T-helper 17 cell (primary cell): ENCODE results near the gene AFF1. TPM values are rescaled to one million over a fixed set of nuclear protein-coding genes. Genes with fewer than 3 reads are reported as not detected.
"Not testable (repeated sequence)": the region's sequence is repeated elsewhere in the genome, so short reads cannot be mapped to it uniquely, and the experiment has no call there.

Experiments
- ATAC-seq: fragments of 150-1000 bp; cut with Tn5 transposase; 2 replicates; pipeline ENCODE4 v1.10.0; 2021; ENCODE audit warnings: mild to moderate bottlenecking, moderate library complexity
- DNase-seq, 3 donors: peaks; one replicate each; pipeline versions ENCODE4 v3.0.0 to v3.0.0-alpha.2; 2020 to 2021
- H3K9me3 ChIP-seq: one replicate; pipeline ENCODE4 v1.7.0; 2013; ENCODE audit warnings: low read length, mild to moderate bottlenecking; ENCODE audit not compliant: control insufficient read depth, poor library complexity, severe bottlenecking
- H3K27ac Mint-ChIP-seq: one replicate; pipeline ENCODE4 v1.8.0; 2022; ENCODE audit warnings: mild to moderate bottlenecking, moderate library complexity, mixed read lengths
- H3K27me3 Mint-ChIP-seq: one replicate; pipeline ENCODE4 v1.8.0; 2022; ENCODE audit warnings: mixed read lengths
- H3K36me3 Mint-ChIP-seq: one replicate; pipeline ENCODE4 v1.8.0; 2022; ENCODE audit warnings: low read depth, mixed read lengths
- H3K4me1 Mint-ChIP-seq: one replicate; pipeline ENCODE4 v1.8.0; 2022; ENCODE audit warnings: mild to moderate bottlenecking, mixed read lengths
- H3K4me3 Mint-ChIP-seq: one replicate; pipeline ENCODE4 v1.8.0; 2022; ENCODE audit warnings: mild to moderate bottlenecking, moderate library complexity, mixed read lengths
- total RNA-seq, 4 donors: library from RNA in 2 of 4; stranded (reverse) in 2 of 4; gene quantifications; one replicate each; pipeline ENCODE4 v1.2.3 and lab custom pipeline; 2022 to 2026

AFF1 gene
- total RNA-seq, 2 donors from 2014 or later: 105 to 121 TPM

DNA sequence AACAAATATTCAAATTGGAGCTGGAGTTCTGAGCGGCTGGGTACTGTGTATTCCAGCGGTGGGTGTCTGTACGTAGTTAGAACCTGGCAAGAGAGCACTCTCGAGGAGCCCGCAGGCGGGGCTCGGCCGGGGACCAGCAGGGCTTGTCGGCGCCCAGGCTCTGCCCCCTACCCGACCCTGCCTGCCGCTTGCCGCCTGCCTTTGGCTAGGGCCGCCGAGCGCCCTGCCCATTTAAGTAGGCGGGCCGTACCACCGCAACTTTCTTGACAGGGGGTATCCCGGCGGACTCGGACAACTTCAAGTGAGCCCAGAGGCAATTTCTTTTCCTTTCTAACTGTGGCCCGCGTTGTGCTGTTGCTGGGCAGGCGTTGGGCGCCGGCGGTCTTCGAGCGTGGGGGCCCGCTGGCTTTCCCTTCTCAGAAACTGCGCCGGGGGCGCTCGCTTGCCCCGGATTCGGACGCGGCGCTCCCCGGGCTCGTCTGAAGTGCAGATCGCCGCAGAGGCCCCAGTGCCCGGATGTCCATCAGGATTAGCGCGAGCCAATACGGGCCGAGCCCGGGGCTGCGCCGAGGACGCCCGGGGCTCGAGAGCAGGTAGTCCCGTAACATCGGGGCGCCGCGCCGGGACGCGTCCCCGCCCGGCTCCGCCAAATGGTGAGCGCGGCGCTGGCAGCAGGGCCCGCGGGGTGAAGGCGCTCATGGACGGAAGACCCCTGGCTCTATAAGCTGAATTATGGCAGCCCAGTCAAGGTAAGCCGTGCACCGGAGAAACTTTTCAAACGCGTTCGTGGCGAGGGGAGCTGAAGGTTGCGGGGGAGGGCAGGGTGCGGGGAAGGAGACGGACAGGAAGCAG, 72.1 kb downstream of the AFF1 start:
- H3K9me3 ChIP-seq: no peaks in the 10 kb centered on the region
- peak; percentile 81 to 89 (median 85) for DNase-seq
- H3K4me1 Mint-ChIP-seq: peaks cover 40% of the 10 kb centered on the region
- no peaks in the 10 kb centered on the region for H3K27me3 Mint-ChIP-seq
- ATAC-seq: peak; percentile 84
- peak overlapping the region; percentile 99 for H3K27ac Mint-ChIP-seq
- peak overlapping the region; percentile 98 for H3K4me3 Mint-ChIP-seq
- no peaks in the 10 kb centered on the region for H3K36me3 Mint-ChIP-seq

- no peaks in the 10 kb centered on the region for H3K9me3 ChIP-seq
- peak overlapping the region; percentile 99 for H3K27ac Mint-ChIP-seq
- peak overlapping the region; percentile 98 for H3K4me3 Mint-ChIP-seq
- ATAC-seq: no peak
- H3K27me3 Mint-ChIP-seq: no peaks in the 10 kb centered on the region
- peak in 2 of 3 donors; percentile 21 to 24 for DNase-seq
- H3K4me1 Mint-ChIP-seq: peaks cover 47% of the 10 kb centered on the region
- H3K36me3 Mint-ChIP-seq: no peaks in the 10 kb centered on the region
These were observed 73.0 kb downstream of the AFF1 start for GRCh38 chr4:87007528-87008446.

- peak overlapping the region; percentile 71 for H3K4me3 Mint-ChIP-seq
- H3K27me3 Mint-ChIP-seq: no peaks in the 10 kb centered on the region
- no peaks in the 10 kb centered on the region for H3K9me3 ChIP-seq
- DNase-seq: no peak
- ATAC-seq: no peak
- H3K36me3 Mint-ChIP-seq: no peaks in the 10 kb centered on the region
- peak overlapping the region; percentile 70 for H3K27ac Mint-ChIP-seq
- peaks cover 57% of the 10 kb centered on the region for H3K4me1 Mint-ChIP-seq
These were observed 74.4 kb downstream of the AFF1 start for GRCh38 chr4:87009095-87009648.

DNA sequence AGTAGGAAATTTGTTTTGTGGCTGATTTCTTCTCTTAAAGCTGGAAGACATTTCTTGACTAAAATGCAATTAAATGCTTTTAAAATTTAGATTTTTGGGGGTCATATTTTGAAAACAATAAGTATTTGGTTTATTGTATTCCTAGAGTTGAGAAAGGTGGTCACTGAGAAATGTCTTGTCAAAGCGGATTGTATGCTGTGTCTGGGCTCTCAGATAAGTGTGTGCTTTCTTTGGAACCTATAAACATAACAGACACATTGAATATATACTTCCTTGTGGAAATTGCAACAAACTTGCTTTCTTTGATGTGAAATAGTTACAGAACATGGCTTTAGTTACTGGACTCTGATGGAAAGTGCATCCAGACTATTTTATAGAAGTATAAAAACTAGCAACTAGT, 75.4 kb downstream of the AFF1 start:
- no peaks in the 10 kb centered on the region for H3K9me3 ChIP-seq
- Mint-ChIP-seq H3K27ac (peak overlapping the region; percentile 69), H3K27me3 (no peaks in the 10 kb centered on the region), H3K4me1 (peaks cover 60% of the 10 kb centered on the region), H3K4me3 (no peak overlapping the region), H3K36me3 (no peaks in the 10 kb centered on the region)
- ATAC-seq (no peak), DNase-seq (no peak)

- ATAC-seq: no peak
- Mint-ChIP-seq H3K4me1 (peaks cover 60% of the 10 kb centered on the region), H3K27me3 (no peaks in the 10 kb centered on the region), H3K36me3 (no peaks in the 10 kb centered on the region), H3K4me3 (no peak overlapping the region), H3K27ac (peak overlapping the region; percentile 72)
- no peaks in the 10 kb centered on the region for H3K9me3 ChIP-seq
- no peak for DNase-seq
These were observed 76.7 kb downstream of the AFF1 start for GRCh38 chr4:87011340-87012034.

DNA sequence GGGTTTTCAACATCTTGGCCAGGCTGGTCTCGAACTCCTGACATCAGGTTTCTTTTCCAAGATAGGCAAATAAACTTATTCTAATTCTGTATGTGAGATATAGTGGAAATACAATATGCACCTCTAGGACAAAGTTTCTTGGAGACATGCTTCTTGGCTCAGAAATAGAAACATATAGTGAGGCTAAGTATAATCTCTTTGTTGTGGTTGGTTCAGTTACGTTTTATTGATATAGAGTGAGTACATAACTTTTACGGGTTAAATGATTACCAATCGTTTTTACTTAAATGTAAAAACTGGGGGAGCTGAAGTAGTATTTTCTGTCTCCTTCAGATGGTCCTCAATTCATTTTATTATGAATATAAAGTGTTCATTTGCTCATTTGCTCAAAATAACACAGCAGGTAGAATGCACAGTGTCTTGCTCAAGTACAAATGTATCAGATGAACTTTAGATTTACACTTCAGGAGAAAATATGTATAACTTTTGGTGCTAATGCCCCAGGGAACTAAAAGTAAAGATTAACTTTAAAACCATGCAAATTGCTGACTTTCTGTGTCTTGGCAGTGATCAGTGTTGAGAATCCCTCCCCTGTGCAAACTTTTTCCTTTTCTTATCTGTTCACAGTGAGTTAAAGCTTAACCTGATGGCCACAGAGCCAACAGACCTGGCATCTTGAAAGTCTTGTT, 77.6 kb downstream of the AFF1 start:
- H3K4me1 Mint-ChIP-seq: peaks cover 60% of the 10 kb centered on the region
- peak overlapping the region; percentile 72 for H3K27ac Mint-ChIP-seq
- no peaks in the 10 kb centered on the region for H3K9me3 ChIP-seq
- peak overlapping the region; percentile 5 for H3K4me3 Mint-ChIP-seq
- H3K27me3 Mint-ChIP-seq: no peaks in the 10 kb centered on the region
- ATAC-seq (no peak), DNase-seq (no peak)
- H3K36me3 Mint-ChIP-seq: no peaks in the 10 kb centered on the region

- ATAC-seq, H3K36me3 Mint-ChIP-seq, DNase-seq, H3K4me3 Mint-ChIP-seq, H3K27me3 Mint-ChIP-seq, H3K9me3 ChIP-seq: not testable (repeated sequence)
- Mint-ChIP-seq H3K4me1 (peaks cover 59% of the 10 kb centered on the region), H3K27ac (peak overlapping the region; percentile 72)
These were observed 78.1 kb downstream of the AFF1 start for GRCh38 chr4:87012954-87013308.

GRCh38 chr4:87014284-87014782, 79.5 kb downstream of the AFF1 start:
- DNase-seq (no peak), ATAC-seq (no peak)
- H3K9me3 ChIP-seq: no peaks in the 10 kb centered on the region
- Mint-ChIP-seq H3K27ac (peak overlapping the region; percentile 11), H3K4me3 (peak overlapping the region; percentile 7), H3K27me3 (no peaks in the 10 kb centered on the region), H3K4me1 (peaks cover 62% of the 10 kb centered on the region), H3K36me3 (peaks cover 3% of the 10 kb centered on the region)

- no peaks in the 10 kb centered on the region for H3K9me3 ChIP-seq
- Mint-ChIP-seq H3K27ac (peak overlapping the region; percentile 11), H3K27me3 (no peaks in the 10 kb centered on the region), H3K36me3 (peaks cover 3% of the 10 kb centered on the region), H3K4me3 (peak overlapping the region; percentile 41), H3K4me1 (peaks cover 63% of the 10 kb centered on the region)
- DNase-seq: no peak
- ATAC-seq: no peak
These were observed 80.6 kb downstream of the AFF1 start for GRCh38 chr4:87015416-87015815.

- no peaks in the 10 kb centered on the region for H3K9me3 ChIP-seq
- no peak for ATAC-seq
- H3K4me3 Mint-ChIP-seq: no peak overlapping the region
- peak overlapping the region; percentile 29 for H3K27ac Mint-ChIP-seq
- no peaks in the 10 kb centered on the region for H3K27me3 Mint-ChIP-seq
- peaks cover 56% of the 10 kb centered on the region for H3K4me1 Mint-ChIP-seq
- peaks cover 6% of the 10 kb centered on the region for H3K36me3 Mint-ChIP-seq
- no peak for DNase-seq
These were observed 83.0 kb downstream of the AFF1 start for GRCh38 chr4:87017580-87018342.

DNA sequence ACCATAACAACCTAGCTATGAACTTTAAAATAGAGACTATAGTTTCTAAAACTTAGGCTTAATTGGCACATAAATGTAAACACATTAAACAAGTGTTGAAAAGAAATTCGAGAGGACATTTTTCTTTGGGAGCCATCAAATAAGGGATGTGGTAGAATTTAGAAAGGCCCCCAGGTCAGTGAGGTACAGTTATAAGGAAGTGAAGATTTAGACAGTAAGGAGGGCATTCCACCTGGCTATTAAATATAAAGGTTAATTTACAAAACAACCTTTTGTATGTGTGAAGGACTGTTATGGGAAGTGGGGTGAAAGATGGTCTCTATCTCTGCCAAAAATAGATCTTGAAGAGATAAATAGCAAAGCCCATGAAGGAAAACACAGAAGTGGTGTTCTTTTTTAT, 83.9 kb downstream of the AFF1 start:
- DNase-seq (no peak), ATAC-seq (no peak)
- Mint-ChIP-seq H3K27me3 (no peaks in the 10 kb centered on the region), H3K27ac (peak overlapping the region; percentile 29), H3K4me1 (peaks cover 56% of the 10 kb centered on the region), H3K36me3 (peaks cover 6% of the 10 kb centered on the region), H3K4me3 (no peak overlapping the region)
- H3K9me3 ChIP-seq: no peaks in the 10 kb centered on the region
